Esophagus muscularis mucosa (tissue), 3 donors: ENCODE data around the gene KLK4.

Experiments
- CTCF ChIP-seq, 3 experiments: fragments of 200-600 bp in 2 of 3; fragments of 450-650 bp in 1 of 3; sonication (generic) in 2 of 3; IDR thresholded peaks; one replicate each; pipeline ENCODE4 v1.5.1; 2017 to 2019; ENCODE audit warnings: antibody characterized with exemption in 3 of 3, mild to moderate bottlenecking in 2 of 3, moderate library complexity in 1 of 3
- POLR2A ChIP-seq: fragments of 450-650 bp; IDR thresholded peaks from one replicate; pipeline ENCODE4 v1.6.1; 2017; ENCODE audit warnings: antibody characterized with exemption, moderate library complexity, mild to moderate bottlenecking, low read depth

GRCh38 chr19:50925734-50926133 is 14.5 kb upstream of the KLK4 start:
- TF ChIP-seq POLR2A (no peak), CTCF (IDR thresholded peaks at IDR 0.05) (no peak)
